Activated CD4-positive, alpha-beta T cell treated with anti-CD3 and anti-CD28 coated beads for 48 hours (primary cell): ENCODE results near the gene GALNT15.
A peak's percentile ranks its signal among the peaks of the same experiment; 100 is the strongest.

Experiments used
- DNase-seq: peaks from one replicate; pipeline ENCODE4 v3.0.0-alpha.2; 2020

Gene GALNT15

DNA sequence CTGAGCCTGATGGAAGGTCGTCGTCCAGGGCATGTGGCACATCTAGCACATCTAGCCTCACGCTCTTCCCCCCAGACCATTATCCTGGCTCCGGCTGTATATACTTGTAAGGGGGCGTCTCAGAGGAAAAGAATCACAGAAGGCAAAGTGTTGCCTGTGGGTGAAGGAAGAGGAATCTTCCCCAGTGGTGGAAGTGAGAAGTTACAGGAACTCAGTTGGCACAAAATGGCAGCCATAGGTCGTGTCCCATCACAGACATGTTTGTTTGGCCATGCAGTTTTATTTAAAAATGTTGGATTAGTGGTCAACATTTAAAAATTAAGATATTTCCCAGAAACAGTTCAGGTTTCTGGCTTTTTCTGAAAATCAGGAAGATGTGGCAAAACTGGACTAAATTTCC lies 13.6 kb downstream of the GALNT15 start:
- DNase-seq: no peak

DNA sequence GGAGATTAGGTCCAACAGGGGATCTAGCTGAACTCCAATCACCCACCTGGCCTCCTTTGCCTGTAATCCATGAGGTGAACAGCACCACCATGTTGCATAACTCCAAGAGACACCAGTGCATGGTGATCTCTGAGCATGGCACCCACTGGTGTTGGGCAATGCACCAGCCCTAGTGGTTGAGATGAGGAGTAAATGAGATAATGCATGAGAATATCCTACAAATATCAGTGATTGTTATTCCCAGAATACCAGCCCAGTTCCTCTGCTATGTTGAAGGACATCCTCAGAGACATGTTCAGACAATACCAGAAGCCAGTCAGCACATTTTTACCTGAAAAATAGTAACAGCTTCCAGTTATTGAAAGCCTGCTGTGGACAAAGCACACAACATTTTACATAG lies 14.7 kb downstream of the GALNT15 start:
- DNase-seq: no peak

DNA sequence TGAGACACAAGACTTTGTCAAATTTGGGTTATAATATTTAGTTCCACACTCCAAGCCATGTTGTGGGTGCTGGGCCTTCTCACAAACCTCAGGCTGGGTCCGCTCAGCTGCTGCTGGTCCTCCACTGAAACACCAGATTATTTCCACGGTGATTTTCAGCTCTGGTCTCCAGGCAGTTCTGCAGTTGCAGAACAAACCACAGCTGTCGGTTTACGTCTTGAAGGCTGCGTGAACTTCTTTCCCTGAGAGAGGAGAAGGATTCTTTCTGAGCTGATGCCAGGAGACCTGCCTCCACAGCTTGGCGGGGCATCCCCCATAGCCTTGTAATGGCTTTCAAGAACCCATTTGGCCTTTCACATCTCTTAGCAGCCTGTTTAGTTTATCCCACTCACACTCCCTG lies 16.2 kb downstream of the GALNT15 start:
- no peak for DNase-seq

DNA sequence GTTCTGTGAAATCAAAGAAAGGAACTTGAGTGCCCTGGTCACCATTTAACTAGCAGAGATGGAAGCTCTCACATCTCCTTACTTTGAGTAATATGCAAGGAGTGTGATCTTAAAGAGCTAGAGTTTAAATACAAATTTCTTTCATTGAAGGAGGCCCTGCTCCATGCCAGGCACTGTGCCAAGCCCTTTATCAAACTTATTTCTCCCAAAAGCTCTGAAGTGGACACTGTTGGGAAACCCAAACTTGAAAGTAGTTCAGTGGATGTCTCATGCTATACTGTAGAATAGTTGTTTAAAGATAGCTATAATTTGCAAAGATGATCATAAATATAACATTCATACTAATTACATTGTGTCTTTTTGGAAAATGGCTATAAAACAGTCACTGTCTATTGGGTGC lies 17.1 kb downstream of the GALNT15 start:
- DNase-seq: no peak

DNA sequence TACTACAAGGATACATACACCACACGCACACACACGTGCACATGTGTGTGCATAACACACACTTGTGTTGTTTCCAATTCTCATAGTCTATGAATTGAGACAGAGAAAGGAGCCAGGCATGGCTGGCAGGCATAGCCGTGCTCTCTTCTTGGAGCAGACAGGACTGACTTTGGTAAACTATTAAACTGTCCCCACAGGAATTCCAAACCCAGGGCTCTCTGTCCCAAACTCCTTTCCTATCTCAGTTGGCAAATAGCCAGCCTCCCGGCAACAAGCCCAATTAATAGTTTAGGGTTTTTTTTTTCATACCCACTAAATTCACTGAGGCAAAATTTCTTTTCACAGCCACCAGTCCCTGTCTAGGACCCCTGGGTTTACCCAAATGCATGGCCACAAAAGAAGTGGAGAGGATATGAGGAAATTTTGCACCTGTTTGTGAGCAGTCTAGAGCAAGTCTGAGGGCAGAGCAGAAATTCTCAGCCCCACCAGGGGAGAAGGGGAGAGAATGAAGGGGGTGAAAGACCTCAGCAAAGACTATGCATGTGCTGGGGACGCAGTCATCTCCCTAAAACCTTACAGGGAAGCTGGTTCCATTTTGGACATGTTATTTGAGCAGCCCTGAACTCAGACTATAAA lies 17.8 kb downstream of the GALNT15 start:
- DNase-seq: no peak

DNA sequence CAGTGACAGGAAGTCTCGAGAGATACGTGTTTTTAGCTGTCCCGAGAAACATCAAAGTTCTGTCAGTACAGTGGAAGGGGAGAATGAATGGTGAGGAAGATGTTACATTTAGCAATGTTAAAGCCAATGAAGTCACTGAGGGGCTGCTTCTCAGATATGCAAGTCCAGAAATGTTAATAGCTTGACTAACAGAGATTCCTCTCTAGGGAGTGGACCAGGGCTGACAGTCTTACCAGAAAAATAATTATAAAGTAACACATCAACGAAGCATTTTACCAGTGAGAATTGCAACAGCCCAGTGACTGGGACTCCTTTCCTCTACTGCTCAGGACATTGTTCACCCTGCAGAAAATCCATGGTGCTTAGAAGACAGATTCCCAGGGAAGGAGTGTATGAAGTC lies 23.9 kb downstream of the GALNT15 start:
- no peak for DNase-seq

DNA sequence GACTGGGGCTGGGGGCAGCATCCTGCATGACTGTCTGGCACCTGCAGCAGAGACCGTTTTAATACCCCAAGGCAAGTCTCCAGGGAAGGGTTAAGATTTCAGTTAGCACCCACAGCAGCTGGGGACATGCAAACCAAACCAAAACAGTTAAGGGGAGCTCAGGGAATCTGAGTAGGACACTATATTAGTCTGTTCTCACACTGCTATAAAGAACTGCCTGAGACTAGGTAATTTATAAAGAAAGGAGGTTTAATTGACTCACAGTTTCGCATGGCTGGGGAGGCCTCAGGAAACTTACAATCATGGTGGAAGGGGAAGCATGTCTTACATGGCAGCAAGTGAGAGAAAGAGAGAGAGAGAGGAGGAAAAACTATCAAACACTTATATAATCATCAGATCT lies 25.3 kb downstream of the GALNT15 start:
- DNase-seq: no peak

DNA sequence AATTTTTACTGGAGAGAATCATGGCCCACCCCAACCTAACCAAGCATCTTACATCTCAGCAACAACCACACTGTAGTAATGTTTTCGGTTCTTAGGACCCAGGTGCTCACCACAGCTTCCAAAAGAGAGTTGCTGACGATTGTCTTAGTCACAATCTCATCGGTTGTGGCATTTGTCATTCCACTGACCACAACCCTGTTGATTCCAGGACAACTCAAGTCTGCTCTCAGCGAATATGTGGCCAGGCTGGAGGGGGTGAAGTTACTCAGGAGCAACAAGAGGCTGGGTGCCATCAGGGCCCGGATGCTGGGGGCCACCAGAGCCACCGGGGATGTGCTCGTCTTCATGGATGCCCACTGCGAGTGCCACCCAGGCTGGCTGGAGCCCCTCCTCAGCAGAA lies 25.9 kb downstream of the GALNT15 start:
- DNase-seq: peak; percentile 42

DNA sequence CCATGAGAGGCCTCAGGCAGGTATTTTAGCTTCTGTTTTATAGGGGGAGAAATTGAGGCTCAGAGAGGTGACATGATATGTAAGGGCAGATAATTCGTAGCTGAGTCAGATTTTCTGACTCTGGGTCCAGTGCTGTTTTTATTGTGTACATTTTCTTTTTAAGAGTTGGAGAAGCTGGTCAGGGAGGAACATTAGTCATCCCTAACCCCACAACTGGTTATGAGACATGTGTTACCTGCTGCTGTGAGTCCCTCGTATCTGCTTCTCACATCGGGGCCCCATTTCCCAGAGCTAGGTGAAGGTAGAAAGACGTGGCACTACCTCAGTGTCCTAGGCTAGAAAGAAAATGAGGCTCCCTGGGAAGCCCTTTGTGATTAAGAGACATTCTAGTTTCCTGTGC lies 28.6 kb downstream of the GALNT15 start:
- DNase-seq: peak; percentile 40

DNA sequence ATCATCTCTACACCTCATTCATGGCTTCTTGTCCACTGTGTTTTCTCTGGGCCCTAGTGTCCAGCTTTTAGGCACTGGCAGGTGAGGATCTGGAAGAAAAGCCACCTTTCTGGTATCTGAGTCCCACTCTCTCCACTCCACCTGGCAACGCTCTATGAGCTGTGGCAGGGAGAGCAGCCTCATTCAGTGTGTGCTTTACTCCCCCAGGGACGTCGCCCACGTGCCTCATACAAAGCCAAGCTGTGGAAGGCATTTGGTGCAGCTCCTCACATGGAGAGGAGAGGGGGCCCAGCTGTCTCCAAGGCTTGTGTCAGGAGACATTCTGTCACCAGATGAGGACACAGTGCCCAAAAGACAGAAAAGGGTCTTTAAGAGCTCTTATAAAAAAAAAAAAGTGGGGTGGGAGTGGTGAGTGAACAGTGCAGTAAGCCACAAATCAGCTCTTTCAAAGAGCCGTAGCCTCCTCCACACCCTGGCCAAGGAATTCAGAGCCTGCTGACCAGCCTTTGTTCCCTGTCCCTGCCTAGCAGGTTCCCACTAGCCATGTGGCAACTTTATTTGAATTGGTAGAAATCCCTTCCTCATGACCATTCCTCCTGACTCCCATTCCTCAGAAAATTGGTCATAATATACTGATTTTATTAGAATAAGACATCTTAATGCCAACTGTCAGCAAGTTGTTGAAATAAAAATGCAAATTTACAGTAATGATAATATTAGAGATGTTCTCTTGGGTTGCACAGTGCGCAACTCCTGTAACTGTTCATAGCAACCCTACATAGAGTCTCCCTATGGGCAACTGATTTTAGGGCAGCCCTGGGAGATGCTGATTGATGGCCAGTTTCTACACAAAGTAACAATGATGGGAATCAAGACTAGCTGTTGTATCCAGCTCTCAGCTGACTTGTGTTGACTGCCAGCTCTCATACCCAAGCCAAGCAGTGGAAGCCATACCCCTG lies 29.5 kb downstream of the GALNT15 start:
- no peak for DNase-seq

DNA sequence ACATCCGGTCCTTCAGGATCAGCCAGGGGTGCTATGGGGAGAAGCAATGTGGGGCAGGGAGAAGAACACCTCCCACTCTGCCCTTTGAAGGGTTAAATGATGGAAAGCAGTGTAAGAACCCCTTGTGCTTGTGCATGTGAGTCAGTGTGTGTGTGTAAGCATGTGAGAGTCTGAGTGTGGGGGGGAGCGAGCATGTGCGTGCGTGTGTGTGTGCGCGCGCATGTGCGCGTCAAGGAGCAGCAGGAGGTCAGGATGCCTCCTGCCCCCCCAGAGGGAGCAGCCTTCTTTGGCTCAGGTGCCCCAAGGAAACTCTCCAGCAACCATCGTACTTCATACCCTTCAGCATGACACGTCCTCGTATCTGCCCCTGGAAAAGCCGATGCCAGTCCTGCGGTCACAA lies 30.3 kb downstream of the GALNT15 start:
- no peak for DNase-seq

DNA sequence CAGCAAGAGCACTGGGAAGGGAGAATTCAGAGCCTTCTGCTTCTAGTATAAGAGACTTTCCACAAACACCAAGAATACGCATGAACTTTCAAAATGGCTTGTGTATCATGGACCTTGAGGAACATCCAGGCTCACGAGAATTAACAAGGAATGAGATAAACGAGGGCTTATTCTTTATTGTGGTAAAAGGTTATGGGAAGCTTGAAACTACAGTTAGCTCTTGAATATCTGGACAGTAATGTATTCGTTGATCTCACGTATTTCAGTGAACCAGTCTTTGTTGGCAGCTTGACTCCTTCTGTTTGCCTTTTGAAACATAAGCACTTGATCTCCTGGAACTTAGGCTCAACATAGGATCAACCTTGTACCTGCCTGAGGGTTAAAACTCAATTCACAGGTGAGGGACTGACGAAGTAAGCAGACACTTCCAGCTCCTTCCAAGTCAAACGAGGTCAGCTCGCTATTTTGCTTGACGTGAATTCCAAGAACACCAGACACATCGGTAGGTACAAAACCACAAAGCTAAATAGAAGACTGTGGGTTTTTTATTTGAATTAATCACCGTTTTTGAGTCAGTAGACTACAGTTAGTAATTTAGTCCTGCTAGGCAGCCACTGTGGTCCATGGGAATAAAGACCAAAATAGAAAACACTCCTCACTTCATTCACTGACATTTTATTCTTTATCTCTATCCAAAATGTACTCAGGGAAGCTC lies 30.8 kb downstream of the GALNT15 start:
- DNase-seq: peak; percentile 19

DNA sequence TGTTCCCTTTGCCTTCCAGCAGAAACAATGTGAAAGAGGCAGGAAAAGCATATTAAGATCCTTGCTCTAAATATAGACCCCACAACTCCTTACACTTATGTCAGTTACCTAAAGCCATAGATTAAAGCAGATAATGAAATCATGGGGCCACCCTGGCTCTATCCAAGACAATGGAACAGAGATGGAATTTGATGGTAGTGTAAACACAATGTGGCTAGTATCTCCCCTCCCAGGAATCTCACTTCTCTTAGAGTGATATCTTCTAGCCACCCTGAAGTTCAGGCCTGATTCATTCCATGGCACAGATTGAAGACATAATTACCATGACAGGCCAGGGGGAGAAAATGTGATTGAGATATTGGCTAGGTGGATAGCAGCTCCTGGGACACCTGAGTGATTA lies 32.6 kb downstream of the GALNT15 start:
- no peak for DNase-seq

DNA sequence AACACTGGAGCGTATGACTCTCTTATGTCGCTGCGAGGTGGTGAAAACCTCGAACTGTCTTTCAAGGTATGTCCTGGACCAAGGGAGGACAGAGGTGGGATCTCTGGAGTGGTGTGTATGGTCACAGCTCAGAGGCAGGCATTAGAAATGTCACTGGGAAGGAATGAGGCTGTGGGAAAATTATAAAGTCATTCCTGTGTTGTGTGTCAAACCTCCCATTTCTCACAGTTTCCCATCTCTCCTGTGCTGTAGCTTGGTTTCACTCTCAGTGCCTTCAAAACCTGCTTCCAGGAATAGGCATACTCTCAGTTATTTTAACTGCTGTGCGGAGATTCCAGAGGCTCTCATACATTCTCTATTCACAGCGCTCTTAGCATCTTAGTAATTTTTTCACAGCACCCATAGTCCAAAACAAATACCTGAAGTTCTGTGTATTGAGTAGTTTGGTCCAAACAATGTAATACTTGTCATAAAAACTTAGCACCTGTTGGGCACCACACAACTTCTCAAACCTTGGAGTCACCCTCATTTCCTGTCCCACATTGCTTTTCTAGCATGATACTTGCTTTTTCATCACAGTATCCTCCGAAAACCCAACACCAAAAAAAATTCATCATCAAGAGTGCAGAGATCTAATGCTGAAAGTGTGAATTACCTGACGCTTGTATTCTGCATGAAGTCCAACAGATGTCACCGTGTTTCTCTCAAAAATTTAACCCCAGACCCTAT lies 36.9 kb downstream of the GALNT15 start:
- no peak for DNase-seq

DNA sequence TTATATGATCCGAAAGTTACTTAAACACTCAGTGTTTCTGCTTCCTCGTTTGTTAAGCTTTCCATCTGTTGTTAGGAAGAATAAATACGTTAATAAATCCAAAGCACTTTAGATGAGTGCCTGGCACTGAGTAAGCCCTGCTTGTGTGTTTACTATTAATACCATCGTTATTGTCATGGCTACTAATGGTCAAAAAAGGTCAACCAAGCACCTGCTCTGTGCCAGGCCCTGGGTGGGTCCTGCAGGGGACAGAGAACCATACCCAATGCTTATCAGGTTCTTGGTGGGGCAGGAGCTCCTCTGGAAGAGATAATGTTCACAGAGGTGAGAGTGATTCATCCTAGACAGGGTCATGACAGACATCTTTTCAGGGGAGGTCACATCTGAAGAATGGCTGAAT lies 39.9 kb downstream of the GALNT15 start:
- no peak for DNase-seq

DNA sequence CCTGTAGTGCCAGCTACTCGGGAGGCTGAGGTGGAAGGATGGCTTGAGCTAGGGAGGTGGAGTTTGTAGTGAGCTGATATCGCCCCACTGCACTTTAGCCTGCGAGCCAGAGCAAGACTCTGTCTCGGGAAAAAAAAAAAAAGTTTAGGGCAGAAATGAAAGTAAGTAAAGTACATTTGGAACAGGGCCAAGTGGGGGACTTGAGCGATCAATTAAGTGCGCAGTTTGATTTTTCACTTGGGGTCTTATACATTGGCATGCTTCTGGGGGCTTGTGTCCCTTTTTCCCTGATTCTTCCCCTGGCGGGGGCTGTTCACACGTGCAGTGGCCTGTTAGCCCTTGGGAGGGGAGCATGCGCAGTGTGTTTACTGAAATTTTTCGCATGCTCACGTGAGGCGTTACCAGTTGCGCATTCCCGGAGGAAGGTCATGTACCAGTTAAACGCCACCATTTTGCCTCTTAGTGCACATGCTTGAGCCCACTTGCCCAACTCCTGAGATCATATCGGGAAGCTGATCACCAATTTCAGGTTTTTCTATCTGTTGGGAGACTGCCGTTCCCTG lies 42.0 kb downstream of the GALNT15 start:
- no peak for DNase-seq

DNA sequence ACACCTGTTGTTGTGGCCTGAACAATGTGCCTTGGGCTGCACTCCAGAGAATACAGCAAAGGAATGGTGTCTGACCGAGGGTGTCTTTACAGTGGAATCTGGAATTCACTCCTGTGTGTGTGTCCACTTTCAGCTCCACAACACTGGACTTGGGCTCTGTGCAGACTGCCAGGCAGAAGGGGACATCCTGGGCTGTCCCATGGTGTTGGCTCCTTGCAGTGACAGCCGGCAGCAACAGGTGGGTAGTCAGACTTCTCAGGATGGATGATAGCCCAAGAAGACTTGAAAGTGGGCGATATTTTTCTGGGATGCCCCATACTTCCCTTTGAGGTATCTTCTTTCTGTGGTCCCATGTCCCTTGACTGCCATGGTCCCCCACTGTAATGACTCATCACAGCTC lies 45.3 kb downstream of the GALNT15 start:
- DNase-seq: no peak

DNA sequence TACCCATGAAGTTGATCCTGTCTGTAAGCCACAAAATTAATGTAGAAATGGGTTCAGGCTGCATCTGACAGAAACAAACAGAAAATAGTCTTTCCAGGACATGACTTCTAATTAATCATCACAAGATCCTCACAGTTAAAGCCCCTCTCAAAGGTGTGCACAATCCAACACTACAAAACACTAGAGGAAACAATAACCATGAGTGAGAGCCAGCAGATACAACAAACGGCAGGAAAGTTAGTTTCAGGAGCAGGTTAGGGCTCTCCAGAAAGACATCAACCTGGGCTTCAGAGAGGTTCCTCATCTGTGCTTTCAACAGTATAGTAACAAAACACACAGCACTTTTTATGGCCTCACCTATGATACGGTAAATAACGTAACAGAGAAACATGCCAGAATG lies 47.5 kb downstream of the GALNT15 start:
- no peak for DNase-seq

DNA sequence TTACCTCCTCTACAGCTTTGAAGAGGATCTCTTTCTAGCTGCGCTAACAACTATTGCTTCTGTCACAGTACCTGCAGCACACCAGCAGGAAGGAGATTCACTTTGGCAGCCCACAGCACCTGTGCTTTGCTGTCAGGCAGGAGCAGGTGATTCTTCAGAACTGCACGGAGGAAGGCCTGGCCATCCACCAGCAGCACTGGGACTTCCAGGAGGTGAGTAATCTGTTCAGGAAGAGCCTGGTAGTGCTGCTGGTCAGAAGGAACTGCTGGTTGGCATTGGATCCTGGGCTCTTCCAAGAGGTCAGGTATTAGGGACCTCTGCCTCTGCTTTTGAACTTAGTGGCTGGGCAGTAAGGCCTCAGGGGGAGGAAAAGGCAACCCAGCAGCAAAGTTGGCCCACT lies 48.1 kb downstream of the GALNT15 start:
- DNase-seq: no peak

DNA sequence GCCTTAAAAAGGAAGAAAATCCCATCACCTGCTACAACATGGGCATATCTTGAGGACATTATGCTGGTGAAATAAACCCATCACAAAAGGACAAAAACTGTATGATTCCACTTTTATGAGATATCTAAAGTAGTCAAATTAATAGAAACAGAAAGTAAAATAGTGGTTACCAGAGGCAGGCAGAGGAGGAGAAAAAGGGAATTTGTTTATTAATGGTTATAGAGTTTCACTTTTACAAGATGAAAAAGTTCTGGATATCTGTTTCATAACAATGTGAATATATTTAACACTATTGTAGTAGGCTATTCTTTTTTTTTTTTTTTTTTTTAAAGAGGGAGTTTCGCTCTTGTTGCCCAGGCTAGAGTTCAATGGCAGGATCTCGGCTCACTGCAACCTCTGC lies 49.8 kb downstream of the GALNT15 start:
- no peak for DNase-seq

DNA sequence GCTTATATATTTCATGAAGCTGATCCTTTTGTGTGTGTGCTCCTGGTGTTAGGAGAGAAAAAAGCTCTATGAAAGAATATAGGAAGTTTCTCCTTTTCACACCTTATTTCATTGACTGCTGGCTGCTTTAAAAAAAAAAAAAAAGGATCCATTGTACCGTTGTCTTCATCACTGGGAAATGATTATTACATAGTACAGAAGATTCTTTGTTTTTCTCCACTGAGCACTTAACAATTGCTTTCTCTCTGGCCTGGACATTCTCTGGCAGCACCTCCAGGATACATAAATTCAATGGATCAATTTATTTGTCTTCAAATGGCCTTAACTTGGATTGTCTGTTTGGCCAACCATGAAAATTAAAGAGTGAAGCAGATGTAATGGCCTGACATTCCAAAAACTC lies 53.1 kb downstream of the GALNT15 start:
- no peak for DNase-seq

DNA sequence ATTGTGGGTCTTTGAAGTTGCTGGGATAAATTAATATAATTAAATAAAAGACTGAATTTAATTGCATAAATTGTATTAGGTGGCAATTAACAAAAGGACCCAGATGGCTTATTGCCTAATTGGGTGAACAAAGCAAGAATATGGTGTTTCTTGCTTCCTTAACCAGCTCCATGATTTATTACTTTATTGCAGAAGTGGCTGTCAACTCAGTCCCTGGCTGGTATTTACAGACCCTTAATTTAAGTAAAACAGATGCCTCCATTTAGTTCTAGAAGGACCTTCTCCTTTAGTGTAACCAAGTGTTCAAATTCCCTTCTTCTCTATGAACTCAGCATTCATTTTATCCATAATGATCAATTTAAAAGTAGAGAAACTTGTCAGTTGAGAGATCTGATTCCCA lies 55.2 kb downstream of the GALNT15 start:
- no peak for DNase-seq

DNA sequence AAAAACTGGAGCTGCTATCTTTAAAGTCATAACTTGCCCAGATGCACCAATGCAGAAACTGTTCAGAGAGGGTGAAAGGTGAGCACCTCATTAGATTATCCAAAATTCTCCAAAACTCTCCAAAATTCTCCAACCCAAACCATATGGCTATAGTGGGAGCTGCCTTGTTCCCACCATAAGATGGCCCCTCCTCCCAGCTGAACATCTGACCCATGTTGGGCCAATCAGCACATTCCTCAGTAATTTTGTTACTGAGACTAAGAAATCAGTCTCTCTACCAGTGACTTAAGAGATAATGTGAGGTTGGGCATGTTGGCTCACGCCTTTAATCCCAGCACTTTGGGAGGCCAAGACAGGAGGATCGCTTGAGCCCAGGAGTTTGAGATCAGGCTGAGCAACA lies 57.5 kb downstream of the GALNT15 start:
- DNase-seq: no peak
